NCI-H1417 treated with DMSO at 0.1 percent for 48 hours (cell line): ENCODE measurements around the gene TAF3.
"Not testable (repeated sequence)": the region's sequence is repeated elsewhere in the genome, so short reads cannot be mapped to it uniquely, and the experiment has no call there.

Experiments
- DNase-seq: peaks from one replicate; lab custom pipeline; 2025; lab: John Stamatoyannopoulos, UW

The TAF3 gene

GRCh38 chr10:7969623-7970022 is 151.3 kb downstream of the TAF3 start:
- no peak for DNase-seq

- no peak for DNase-seq
Observed at GRCh38 chr10:7971949-7972348, 153.6 kb downstream of the TAF3 start.

- DNase-seq = no peak
Observed at GRCh38 chr10:7972367-7972766, 154.1 kb downstream of the TAF3 start.

DNA sequence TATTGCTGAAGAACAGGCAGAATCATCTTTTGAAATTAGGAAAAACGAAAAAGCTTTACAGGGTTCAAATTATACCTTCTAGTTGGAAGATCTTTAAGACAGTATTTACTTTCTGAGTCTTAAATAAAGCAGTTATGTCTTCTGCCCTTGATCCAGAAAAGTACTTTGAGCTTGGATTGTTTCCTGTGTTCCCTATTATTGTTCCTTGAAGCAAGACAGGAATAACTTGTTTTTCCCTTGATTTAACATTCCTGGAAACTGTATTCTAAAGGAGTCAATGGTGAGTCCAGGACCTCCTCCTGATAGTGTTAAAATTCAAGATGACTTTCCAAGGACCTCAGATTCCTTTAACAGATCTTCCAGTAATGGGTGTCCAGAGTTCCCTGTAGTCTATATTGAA is 161.9 kb downstream of the TAF3 start:
- DNase-seq = no peak

GRCh38 chr10:7982727-7983126 is 164.4 kb downstream of the TAF3 start:
- DNase-seq = no peak

GRCh38 chr10:7984325-7984724 is 166.0 kb downstream of the TAF3 start:
- no peak for DNase-seq

DNA sequence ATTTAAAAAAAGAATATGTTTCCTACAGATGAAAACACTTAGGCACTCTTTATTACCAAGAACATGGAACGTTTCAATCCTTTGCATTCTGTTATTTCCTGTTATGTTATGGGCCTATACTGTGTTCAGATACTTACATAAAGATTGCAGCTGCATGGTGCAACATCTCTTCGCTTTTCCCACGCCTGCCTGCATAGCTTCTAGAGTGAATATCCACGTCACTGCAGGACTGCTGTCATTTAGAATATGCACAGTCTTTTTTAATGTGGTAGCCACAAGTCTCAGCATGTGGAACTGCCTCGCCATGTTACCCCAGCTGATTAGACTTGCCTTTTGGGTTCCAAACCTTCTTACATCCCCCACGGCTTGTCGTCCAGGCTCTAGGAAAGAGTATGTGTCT is 166.6 kb downstream of the TAF3 start:
- DNase-seq = no peak

DNA sequence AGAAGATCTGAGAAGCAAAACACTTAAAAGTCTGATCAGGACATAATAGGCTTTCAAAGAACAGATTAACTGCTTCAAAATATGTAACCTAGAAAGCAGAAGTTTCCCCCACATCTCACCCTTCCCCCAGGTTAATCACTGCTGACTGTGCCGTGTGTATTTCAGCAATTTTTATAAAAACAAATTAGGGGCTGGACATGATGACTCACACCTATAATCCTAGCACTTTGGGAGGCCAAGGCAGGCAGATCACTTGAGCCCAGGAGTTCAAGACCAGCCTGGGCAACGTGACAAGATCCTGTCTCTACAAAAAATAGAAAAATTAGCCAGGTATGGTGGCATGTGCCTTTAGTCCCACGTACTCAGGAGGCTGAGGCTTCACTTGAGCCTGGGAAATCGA is 168.5 kb downstream of the TAF3 start:
- DNase-seq = no peak

DNA sequence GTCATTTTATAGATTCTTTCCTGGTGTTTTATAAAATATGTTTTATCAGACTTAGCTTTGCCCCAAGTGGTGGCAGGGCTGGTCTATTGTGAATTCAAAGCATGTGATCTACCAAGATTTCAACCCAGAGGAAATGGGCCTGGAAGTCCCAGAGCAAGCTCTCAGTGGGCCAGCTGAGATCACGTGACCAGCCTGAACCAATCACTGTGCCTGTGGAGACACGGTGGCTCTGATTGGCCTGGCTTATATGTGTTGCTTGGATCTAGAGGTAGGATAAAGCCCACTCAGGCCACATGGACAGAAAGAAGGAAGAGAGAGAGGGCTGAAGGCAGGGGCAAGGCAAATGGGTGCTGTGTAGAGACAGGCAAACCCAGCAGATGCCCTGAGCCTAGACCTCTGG is 170.7 kb downstream of the TAF3 start:
- no peak for DNase-seq

DNA sequence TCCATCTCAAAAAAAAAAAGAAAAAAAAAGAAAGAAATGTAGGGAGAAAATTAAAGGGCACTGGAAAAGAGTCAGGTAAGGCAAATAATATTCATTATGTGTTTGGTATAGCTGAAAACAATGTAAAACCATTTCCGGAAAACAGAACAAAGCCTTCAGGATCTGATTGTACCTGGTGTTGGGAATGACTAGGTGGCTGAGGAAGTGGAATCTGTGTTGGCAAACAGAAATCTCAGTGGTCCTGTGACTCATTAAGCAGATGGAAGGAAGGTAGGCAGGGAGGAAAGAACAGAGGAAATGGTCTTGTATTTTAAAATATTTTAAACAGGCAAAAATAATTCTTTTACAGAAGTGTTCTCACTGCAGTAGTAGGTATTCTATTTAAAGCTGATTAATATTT is 180.5 kb downstream of the TAF3 start:
- DNase-seq = no peak

DNA sequence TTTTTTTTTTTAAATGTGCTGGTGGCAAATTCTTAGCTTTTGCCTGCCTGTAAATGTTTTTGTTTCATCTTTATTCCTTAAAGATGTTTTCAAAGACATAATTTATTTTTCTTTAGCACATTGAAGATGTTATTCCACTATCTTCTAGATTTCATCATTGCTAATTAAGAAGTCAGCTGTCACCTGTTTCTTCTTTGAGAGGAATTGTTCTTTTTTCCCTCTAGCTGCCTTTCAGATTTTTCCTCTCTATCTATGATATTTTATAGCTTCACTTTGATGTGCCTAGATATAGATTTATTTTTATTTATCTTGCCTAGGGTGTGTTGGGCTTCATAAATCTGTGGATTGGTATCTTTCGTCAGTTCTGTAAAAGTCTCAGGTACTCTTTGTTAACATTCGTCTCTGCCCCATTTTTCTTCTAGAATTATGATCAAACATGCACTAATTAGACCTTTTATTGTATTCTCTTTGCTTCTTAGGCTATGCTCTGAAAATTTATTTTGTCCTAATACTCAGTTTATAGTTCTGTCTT is 186.2 kb downstream of the TAF3 start:
- no peak for DNase-seq

- no peak for DNase-seq
Observed at GRCh38 chr10:8006274-8006999, 188.1 kb downstream of the TAF3 start.

- DNase-seq = no peak
Observed at GRCh38 chr10:8009031-8009430, 190.7 kb downstream of the TAF3 start.

GRCh38 chr10:8013006-8013405 is 194.7 kb downstream of the TAF3 start:
- DNase-seq = no peak

GRCh38 chr10:8013619-8014018 is 195.3 kb downstream of the TAF3 start:
- no peak for DNase-seq

- no peak for DNase-seq
Observed at GRCh38 chr10:8014649-8015048, 196.3 kb downstream of the TAF3 start.

DNA sequence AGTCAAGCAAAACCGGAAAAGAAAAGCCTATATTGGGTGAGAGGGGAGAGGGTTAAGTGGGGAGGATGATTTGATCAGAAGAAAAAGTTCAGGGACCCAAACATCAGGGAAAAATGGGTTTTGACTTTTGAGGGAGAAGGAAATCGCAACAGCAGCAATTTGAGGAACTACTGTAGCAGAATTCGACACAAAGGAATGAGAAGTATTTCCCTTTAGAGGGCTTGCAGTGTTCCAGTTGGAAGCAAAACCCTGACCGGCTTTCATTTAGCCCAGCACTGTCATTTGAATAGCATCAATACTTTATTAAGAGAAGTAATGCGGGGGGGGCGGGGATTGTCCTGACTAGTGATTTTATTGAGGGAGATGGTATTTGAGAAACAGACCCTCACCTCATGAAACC is 199.0 kb downstream of the TAF3 start:
- DNase-seq = no peak

DNA sequence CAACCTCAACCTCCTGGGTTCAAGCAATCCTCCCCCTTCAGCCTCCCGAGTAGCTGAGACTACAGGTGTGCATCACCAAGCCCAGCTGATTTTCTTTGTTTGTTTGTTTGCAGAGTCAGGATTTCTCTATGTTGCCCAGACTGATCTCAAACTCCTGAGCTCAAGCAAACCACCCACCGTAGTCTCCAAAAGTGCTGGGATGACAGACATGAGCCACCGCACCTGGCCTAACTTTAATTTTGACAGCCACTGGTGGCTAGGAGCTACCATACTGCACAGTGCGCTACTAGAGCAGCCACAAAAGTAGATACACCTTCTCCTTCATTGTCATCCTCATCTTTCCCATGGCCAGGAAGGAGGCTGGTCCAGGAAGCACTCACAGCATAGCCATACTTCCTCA is 205.0 kb downstream of the TAF3 start:
- DNase-seq = no peak

DNA sequence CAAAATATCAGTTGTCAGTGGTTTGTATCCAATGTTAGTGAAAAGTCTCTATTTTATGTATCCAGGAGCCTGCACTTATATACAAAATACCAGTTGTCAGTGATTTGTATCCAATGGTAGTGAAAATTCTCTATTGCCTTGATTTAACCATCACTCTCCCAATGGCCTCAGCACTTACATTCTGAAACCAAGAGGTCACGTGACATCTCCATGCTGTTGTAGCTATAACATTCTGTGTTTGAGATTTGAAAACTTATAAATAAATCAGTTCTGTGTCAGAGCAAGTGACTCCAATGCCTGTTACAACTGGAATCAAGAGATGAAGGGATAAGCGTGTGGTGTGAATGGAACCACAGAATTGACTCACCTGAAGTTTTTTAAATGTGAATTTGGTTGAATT is 205.5 kb downstream of the TAF3 start:
- DNase-seq = no peak

DNA sequence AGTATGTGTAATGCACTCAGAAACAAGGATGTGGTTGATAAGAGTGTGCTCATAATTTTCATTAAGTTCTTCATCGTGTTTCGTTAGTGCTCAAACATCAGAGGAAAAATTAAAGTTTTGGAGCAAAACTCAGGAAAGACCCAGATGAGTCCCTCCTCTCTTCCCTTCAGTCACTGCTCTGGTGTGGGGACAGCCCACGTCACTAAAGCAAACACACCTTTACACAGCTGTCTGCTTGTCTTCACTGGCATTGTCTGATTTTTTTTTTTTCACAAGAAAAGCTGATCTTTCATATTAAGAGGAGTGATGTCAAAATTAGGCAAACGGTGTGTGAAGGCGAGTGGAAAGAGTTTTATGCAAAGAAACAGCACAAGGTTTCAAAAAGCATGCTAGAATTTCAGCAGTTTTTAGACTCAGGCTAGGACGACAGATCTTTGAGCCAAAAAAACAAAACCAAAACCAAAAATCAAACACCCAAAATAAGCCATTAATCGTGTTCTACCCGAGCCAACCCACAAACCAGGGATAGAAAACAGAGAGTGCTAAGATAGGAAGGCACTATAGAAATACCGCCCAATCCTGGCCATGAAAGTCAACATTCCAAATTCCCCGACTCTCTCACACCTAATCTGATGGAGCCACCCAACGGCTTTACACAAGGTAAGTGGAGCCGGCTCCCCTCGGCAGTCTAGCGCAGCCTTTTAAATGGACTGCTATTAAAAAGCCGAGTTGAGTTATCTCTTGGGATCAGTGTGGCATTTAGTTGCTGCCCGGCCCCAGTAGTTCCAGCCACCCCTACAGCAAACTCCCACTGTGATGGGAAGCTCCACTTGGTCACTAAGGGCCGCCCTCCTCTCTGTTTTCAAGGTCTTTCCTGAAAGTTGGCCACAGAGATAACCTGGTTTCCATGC is 208.3 kb downstream of the TAF3 start:
- no peak for DNase-seq

GRCh38 chr10:8031211-8031610 is 212.9 kb downstream of the TAF3 start:
- not testable (repeated sequence) for DNase-seq

GRCh38 chr10:8032558-8032957 is 214.3 kb downstream of the TAF3 start:
- DNase-seq = no peak

DNA sequence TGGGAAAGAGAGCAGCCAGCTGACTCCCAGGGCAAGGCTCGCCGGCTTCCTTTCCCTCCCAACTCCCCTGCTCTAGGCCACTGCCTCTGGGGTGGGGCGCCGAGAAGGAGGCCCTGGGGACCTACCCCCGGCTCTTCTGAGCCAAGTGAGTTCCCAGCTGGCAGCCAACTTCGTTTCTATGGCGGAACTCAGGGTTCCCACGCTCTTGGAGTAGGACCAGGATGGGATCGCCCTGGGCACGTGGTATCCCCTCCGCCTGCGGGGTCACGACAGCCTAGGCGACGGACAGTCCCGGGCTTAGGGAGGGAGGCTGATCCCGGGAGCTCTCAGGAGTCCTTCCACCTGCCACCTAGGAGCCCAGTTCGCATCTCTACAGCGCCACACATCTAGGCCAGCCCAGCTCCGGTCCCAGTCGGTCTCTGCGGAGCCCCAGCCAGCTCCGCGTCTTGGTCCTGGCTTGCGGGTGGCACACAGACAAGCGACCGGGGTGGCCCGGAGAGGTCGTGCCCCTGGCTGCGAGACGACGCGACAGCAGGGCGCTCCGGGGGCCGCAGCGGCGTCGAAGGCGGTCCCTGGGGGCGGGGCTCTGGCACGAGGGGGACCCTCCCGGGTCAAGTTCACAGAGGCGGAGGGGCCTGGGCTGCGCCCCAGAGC is 215.6 kb downstream of the TAF3 start:
- DNase-seq = no peak
